Prostate gland (tissue), 2 donors: ENCODE results near the gene PC. TPM values are rescaled to one million over a fixed set of nuclear protein-coding genes. Genes with fewer than 3 reads are reported as not detected.

ENCODE experiments used
- DNase-seq: peaks from one replicate; pipeline ENCODE4 v3.0.0-alpha.2; 2019; ENCODE audit warnings: low spot score
- H3K27ac ChIP-seq, 2 donors: fragments of 200-600 bp; sonication (generic); 2 replicates each; pipeline ENCODE4 v1.5.1; 2017 to 2019
- H3K27me3 ChIP-seq: fragments of 200-600 bp; sonication (generic); replicated peaks from 2 replicates; pipeline ENCODE4 v1.5.1; 2019; ENCODE audit not compliant: insufficient read depth
- H3K36me3 ChIP-seq, 2 donors: fragments of 200-600 bp; sonication (generic); 1 replicate in 1 of 2; 2 replicates in 1 of 2; pipeline versions ENCODE4 v1.5.1 to v1.8.1; 2017 to 2019
- H3K4me1 ChIP-seq: fragments of 200-600 bp; sonication (generic); replicated peaks from 2 replicates; pipeline ENCODE4 v1.5.1; 2019
- H3K4me3 ChIP-seq, 2 donors: fragments of 200-600 bp; sonication (generic); 2 replicates each; pipeline ENCODE4 v1.5.1; 2017 to 2019
- H3K9me3 ChIP-seq: fragments of 200-600 bp; sonication (generic); 2 replicates; pipeline ENCODE4 v1.5.1; 2017
- CTCF ChIP-seq, 4 experiments: fragments of 200-600 bp in 2 of 4; fragments of 450-650 bp in 2 of 4; sonication (generic) in 2 of 4; IDR thresholded peaks; 1 replicate in 3 of 4; 2 replicates in 1 of 4; pipeline ENCODE4 v1.5.1; 2016 to 2019; ENCODE audit warnings: antibody characterized with exemption in 4 of 4, mild to moderate bottlenecking in 2 of 4, moderate library complexity in 2 of 4
- POLR2A ChIP-seq: fragments of 450-650 bp; IDR thresholded peaks from one replicate; pipeline ENCODE4 v1.6.1; 2016; ENCODE audit warnings: antibody characterized with exemption, mild to moderate bottlenecking
- POLR2AphosphoS5 ChIP-seq: sonication (generic); formaldehyde crosslinking; IDR thresholded peaks from one replicate; pipeline ENCODE4 v1.6.1; 2017; ENCODE audit warnings: antibody characterized with exemption
- WGBS: methylation state at CpG from one replicate; pipeline ENCODE4 v1.1.5; 2018; 5-methylcytosine and 5-hydroxymethylcytosine counted together
- intact Hi-C: fragments of 100-400 bp; cut with DNase I; formaldehyde crosslinking; loops from one replicate; pipeline ENCODE4 v1.14.2; 2022
- total RNA-seq, 2 donors: library from RNA; depleted of rRNA; stranded (reverse); fragments of >200 nt; gene quantifications; one replicate each; pipeline ENCODE4 v1.1.0, GENCODE V29; 2016

PC gene
- total RNA-seq, 2 donors from 2014 or later = 42.8 to 43.4 TPM

- intact Hi-C loops = no loop called here
Observed at GRCh38 chr11:66974724-66975404, 16.7 kb upstream of the PC start, which contains the start of gene C11orf86. TSS of gene C11orf86 (plus strand) at chr11:66975304. CDS start at chr11:66975363, 59 bp downstream.

GRCh38 chr11:66973956-66974580 lies 15.9 kb upstream of the PC start:
- no peak for DNase-seq
- Histone ChIP-seq H3K4me3 (no peak overlapping the region), H3K9me3 (no peaks in the 10 kb centered on the region), H3K27ac (no peak overlapping the region), H3K36me3 (no peaks in the 10 kb centered on the region), H3K4me1 (no peaks in the 10 kb centered on the region), H3K27me3 (no peaks in the 10 kb centered on the region)
- 75% methylated on average over 8 of the region's 8 CpGs for WGBS
- TF ChIP-seq POLR2A (no peak), POLR2AphosphoS5 (no peak), CTCF (IDR thresholded peaks at IDR 0.05) (no peak)
- intact Hi-C loops = no loop called here

More at GRCh38 chr11:66974724-66975404, 16.7 kb upstream of the PC start, which contains the start of gene C11orf86:
- H3K4me3 ChIP-seq = no peak within 1 kb of the TSS
- no peaks in the 10 kb centered on the region for H3K9me3 ChIP-seq
- no peaks in the 10 kb centered on the region for H3K36me3 ChIP-seq
- no peaks in the 10 kb centered on the region for H3K27me3 ChIP-seq
- no peaks in the 10 kb centered on the region for H3K4me1 ChIP-seq
- no peak within 1 kb of the TSS for H3K27ac ChIP-seq
- TF ChIP-seq CTCF (IDR thresholded peaks at IDR 0.05) = no peak
- no peak for TF ChIP-seq POLR2A
- TF ChIP-seq POLR2AphosphoS5 = no peak
- 76% methylated on average over 6 of the region's 10 CpGs for WGBS
- DNase-seq = no peak

- no peaks in the 10 kb centered on the region for H3K9me3 ChIP-seq
- intact Hi-C loops = no loop called here
- no peaks in the 10 kb centered on the region for H3K27me3 ChIP-seq
- 73% methylated on average over 2 of the region's 2 CpGs for WGBS
- H3K36me3 ChIP-seq = no peaks in the 10 kb centered on the region
- TF ChIP-seq CTCF (IDR thresholded peaks at IDR 0.05) = no peak
- no peak for TF ChIP-seq POLR2AphosphoS5
- TF ChIP-seq POLR2A = no peak
- H3K4me3 ChIP-seq = no peak overlapping the region
- no peak for DNase-seq
- no peaks in the 10 kb centered on the region for H3K4me1 ChIP-seq
- H3K27ac ChIP-seq = no peak overlapping the region
Observed at GRCh38 chr11:66971488-66971887, 13.3 kb upstream of the PC start.

GRCh38 chr11:66970807-66971442 lies 12.7 kb upstream of the PC start:
- H3K4me3 ChIP-seq = no peak overlapping the region
- no peak for TF ChIP-seq POLR2A
- TF ChIP-seq POLR2AphosphoS5 = no peak
- TF ChIP-seq CTCF (IDR thresholded peaks at IDR 0.05) = no peak
- intact Hi-C loops = no loop called here
- H3K4me1 ChIP-seq = no peaks in the 10 kb centered on the region
- WGBS = 73% methylated on average over 5 of the region's 5 CpGs
- H3K36me3 ChIP-seq = no peaks in the 10 kb centered on the region
- no peak overlapping the region for H3K27ac ChIP-seq
- H3K27me3 ChIP-seq = no peaks in the 10 kb centered on the region
- no peaks in the 10 kb centered on the region for H3K9me3 ChIP-seq
- DNase-seq = no peak
